ENCODE data around the gene SGK1.

Gene SGK1

DNA sequence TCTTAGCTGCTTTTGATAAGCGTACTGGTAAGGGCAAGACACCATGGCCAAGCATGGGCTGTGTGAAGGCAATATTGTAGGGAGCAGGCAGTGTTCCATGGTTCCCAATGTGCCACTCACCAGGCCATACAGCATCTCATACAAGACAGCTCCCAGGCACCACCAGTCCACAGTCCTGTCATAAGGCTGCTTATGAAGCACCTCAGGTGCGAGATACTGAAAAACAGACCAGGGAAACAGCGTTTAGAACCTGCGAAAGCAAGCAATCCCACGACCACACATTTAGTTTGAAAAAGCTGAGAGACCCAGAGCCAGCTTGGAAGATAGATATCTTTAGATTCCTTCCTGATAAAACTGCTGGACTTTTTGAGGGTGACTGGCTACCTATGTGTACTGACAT is 146.4 kb downstream of the SGK1 start:
- no peak for DNase-seq (ENCODE audit: low read depth in 2 of 2)

DNA sequence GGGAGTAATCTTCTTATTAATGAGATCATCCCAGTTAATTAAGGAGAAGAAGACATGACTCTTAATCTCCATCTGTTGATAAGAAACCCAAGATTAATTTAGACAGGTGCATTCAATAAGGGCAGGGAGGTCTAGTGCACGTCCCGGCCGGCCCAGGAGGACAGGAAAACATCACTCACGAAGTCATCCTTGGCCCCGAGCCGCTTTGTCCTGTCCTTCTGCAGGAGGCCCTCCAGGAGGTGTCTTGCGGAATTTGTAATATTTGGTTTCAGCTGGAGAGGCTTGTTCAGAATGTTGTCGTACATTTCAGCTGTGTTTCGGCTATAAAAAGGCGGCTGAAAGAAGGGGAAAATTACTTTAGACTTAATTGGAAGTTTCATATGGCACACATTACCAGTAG is 147.1 kb downstream of the SGK1 start:
- no peak for DNase-seq (ENCODE audit: low read depth in 2 of 2)

DNA sequence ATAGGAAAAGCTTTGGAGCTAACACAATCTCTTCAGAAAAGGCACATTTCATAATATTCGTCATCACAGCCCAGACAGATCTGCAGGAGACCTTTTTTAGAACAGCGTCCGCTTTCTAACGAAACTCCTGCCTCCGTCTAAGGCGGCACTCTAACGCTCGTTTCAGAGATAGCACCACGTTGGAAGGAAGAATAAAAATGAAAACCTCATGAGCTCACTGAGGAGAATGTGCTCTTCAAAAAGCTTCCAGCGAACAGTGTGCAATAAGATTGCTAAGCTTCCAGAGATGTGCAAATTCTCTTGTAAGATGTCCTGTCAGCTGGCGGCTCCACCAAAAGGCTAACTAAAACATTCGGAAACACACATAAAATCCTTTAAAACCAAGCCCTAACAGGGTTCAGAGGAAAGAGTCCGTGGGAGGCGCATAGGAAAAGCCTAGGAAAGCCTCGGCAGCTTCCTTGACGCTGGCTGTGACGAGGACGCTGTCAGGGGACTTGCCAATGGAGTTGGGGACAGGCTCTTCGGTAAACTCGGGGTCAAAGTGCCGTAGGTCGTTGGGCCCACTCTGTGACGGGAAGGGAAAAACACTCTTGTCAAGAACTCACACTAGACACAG is 147.9 kb downstream of the SGK1 start:
- no peak for DNase-seq (ENCODE audit: low read depth in 2 of 2)

DNA sequence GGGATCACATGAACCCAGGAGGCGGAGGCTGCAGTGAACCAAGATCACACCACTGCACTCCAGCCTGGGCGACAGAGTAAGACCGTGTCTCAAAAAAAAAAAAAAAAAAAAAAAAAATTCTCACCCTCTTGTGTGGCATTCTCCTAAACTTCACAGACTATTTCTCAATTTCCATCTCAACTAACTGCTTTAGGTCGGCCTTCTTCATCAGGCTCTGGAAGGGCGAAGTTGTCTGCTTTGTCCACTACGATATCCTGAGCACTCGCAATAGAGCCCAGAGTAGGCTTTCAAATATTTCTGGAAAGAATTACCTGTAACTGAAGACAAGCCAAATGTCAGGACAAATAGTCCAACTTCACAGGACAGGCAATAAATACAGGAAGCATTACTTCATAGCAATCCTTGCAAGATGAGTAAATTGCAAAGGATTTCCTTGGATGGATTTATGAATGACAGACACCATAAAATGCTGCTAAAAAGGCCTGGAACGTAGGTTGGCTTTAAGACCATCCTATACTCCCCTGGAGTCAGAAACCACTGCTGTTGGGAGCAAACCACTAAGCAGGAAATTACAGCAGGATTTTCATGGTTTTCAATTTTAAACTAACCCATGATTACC is 149.2 kb downstream of the SGK1 start:
- DNase-seq (ENCODE audit: low read depth in 2 of 2): no peak

DNA sequence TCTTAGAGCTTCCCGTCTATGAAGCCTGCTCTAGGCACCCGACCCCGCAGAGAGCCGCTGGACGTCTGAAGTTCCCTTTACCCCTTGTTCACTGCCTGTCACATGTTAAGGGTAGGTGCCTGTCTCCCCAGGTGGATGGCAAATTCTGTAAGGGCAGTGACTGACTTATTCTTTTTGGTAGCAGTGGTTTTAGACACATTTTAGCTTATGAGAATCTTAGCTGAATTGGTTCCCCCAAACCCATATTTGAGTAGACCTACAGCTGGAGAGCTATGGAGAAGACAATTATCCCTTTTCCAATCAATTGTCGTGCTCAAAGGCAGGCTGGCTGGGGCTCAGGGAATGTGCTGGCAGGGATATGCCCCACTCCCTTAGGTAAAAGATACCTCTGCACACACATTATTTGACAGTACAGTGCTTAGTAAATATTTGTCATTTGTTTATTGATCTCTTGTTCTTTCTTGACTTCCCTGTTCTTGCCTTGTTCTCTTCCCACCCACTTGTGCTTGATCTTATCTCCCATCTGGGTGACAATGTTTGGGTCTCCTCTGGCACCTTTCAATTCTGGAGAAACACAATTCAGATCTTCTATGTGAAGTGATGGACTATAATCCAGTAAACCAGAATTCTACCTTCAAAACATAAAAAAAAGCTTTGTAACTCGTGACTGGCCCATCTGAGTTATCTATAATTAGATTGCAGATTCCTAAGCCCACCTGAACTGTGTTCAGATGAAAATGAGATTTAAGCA is 151.2 kb downstream of the SGK1 start:
- DNase-seq (ENCODE audit: low read depth in 2 of 2): no peak

DNA sequence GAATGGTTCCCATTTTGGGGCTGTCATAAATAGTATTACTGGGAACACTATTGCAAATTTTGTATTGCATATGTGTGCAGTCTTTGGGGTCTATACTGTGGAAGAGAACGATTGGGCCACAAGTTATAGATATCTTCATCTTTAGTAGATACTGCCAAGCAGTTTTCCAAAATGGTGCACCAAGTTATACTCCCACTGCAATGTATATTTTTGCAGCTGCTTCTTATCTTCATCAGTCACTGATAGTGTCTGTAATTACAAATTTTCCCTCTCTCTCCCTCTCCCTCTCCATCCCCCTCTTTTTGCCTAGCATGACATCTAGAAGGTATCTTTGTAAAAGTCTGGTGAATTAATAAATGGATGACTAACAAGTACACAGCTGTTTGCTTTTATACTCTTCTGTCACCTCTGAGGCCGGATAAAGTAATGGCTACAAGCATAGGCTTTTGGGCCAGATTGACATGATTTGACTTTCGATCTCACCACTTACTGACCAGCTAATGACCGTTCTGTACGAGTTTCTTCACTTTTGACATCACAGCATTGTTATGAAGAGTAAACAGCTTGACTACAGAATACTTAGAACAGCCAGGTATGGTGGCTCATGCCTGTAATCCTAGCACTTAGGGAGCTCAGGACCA is 152.2 kb downstream of the SGK1 start:
- DNase-seq (ENCODE audit: low read depth in 2 of 2): no peak

DNA sequence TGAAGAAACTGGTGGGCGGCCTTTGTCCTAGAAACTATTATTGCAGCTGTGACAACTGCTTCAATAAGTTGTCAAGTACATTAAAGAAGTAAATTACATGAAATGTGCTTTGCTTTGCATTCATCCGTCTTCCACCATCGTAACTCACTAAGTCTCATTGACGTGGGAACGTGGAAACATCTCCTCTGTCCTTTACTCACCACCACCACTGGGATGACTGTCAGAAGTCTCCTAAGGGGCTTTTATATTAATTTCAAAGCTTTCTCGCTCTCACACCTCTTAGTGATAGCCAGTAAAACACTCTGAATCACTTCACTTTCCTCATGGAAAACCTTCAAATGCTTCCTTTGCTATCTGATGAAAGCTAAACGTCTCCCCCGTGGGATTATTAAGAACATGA is 153.6 kb downstream of the SGK1 start:
- no peak for DNase-seq (ENCODE audit: low read depth in 2 of 2)

DNA sequence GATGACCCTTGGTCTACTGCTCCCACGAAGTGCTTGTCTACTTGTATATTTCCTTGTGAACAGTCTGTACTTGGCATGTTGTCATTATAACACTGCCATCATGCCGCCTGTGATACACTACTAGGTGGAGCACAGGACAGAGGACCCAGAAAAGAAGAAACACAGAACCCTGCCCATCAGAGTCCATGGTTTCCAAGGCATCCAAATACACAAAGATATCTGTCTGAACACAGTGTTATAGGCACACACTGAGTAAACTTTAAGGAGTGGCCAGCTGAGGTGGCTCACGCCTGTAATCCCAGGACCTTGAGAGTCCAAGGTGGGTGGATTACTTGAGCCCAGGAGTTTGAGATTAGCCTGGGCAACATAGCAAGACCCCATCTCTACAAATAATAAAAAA is 155.0 kb downstream of the SGK1 start:
- DNase-seq (ENCODE audit: low read depth in 2 of 2): no peak

DNA sequence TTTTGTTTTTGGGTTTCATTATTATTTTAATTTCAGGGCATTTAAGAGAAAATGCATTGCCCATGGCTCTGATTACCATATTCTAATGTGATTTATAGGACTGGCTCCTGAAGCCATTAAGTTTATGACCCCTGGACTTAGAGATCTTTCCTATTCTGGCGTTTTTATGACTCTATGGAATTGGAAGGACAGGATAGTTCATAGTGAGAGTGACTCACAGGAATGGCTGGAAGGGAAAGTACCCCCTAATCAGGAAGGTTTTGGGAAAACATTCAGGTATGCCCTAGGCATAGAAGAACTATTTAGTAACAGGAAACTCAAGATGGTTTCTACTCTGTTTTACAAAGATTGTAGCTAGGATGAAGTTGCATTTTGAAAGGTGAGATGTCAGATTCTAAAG is 156.9 kb downstream of the SGK1 start:
- DNase-seq (ENCODE audit: low read depth in 2 of 2): no peak

DNA sequence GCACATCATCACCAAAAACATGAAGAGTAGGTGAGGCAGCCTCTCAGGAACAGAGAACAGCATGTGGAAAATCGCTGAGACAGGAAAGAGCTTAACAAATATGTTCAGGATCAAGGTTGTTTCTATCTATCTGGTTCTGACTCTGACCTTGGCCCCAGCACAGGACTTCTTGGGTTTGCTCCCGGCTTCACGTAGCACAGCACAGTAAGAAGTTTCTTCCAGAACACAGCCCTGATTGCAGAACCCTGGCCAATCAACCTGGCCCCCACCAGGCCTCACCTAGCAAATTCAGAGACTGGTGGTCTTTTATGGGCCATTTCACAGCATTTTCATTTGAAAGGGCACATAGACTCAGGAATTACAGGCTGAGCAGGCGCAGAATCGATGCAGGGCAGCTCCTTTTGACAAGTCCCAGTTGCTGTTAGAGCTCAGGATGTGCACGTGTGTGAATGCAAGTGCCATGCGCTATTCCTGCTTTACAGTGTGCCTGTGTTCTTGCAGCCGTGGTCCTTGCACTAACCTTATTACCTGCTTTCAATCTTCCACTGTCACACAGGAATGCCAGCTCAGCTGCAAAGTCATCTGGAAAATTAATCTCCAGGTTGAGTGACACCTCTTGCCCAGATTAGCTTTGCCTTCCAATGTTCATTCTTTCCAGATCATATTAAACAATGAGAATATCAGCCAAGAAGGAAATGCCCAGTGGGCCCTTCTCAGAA is 165.0 kb downstream of the SGK1 start:
- no peak for DNase-seq (ENCODE audit: low read depth in 2 of 2)

DNA sequence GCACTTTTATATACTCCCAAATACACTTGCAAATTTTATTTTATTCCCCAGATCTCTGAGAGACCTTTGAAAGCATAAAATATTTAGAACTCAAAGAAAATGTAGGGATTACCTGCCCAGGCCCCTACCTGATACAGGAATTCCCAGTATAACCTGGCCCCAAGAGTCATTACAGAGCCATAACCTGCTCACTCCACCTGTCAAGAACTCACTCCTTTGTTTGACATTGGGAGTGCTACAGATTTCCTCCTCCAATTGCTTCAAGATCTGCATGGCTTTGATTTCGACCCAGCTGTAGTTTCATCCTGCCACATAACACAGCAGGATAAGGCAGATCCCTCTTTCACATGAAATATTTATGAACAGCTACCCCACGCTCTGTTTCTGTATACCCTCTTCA is 169.3 kb downstream of the SGK1 start:
- no peak for DNase-seq (ENCODE audit: low read depth in 2 of 2)

DNA sequence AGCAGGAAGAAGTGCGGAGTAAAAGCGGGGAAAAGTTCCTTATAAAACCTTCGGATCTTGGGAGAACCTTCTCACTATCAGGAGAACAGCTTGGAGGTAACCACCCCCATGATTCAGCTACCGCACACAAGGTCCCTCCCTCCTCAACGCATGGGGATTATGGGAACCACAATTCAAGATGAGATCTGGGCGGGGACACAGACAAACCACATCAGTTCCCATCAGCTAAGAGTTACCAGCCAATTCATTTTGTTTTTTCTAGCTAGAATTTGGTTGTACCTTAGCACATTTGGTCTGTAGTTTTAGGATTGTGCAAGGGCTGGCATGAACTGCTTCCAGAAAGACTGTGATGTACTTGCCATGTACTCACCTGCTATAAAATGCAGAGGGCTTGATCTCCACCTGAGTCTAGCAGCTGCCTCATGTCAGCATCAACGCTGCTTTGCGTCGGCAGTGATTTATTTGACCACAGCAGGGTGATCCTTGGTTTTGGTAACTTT is 170.8 kb downstream of the SGK1 start:
- DNase-seq (ENCODE audit: low read depth in 2 of 2): no peak

DNA sequence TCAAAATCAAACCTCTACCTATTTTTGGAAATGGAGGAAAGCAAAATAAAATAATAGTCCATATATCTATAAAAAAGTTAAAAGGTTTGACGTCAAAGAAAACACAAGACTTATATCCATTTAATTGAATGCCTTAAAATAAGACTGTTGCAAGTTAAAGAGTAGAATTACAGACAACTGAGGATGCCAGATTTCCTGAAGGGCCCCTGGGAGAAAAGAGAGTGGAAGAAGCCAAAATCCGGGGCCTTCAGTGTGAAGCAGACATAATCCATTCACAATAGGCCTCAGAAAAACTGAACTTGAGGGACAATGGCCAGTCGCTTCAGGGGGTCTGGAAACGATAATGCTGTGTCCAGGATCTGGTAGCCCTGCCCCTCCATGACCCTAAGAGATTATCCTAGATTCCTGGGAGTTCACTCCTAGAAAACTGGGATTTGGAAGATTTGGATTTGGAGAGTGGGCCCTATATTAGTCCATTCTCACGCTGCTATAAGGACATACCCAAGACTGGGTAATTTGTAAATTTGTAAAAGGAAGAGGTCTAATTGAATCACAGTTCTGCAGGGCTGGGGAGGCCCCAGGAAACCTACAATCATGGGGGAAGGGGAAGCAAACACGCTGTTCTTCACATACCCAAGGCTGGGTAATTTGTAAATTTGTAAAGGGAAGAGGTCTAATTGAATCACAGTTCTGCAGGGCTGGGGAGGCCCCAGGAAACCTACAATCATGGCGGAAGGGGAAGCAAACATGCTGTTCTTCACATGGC is 171.5 kb downstream of the SGK1 start:
- DNase-seq (ENCODE audit: low read depth in 2 of 2): no peak

DNA sequence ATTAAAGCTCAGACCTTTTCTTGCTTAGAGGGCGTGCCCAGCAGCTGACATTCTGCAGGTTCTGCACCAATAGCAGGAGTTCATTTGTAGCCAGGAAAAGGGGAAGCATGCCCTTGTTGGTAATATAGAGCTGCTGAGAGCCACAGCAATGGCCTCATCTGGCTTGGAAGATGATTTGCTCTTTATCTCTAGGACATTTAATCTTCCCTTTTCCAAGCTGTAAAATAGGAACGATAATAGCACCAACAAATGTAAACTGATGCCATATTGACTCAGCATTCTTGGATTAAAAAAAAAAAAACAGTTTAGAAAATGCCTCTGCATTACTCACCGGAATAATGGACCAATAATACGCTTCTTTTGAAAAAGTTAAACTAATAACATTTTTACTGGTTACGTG is 172.1 kb downstream of the SGK1 start:
- no peak for DNase-seq (ENCODE audit: low read depth in 2 of 2)

DNA sequence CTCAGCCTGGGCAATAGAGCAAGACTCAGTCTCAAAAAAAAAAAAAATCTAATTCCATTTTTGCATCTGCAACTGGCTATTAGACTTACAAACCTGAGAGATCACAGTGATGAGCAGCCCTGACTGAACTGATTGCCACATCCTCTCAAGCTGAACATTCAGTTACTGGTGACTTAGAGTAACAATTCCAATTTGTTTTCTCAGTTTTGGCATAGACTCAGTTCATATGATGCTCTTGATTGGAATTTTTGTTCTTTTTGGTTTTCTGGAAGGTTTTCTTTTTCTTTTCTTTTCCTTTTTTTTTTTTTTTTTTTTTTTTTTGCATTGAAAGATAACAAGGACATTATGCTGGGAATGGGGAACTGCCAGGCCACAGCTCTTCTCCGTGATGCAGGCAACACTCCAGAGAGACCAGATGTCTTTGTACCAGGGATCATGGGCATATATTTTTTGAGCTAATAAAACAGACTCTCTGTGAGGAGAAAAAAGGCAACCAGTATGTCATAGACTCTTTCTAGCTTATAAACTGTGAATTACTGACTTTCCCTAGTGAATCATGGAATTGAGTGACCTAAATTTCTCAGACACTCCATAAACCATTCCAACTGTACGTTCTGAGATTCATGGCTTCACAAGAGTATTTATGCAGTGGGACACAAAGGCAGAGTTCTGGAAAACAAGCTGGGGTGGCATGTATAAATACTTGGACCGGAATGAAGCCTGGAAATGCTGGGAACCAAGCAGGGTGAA is 179.5 kb downstream of the SGK1 start:
- DNase-seq (ENCODE audit: low read depth in 2 of 2): no peak

DNA sequence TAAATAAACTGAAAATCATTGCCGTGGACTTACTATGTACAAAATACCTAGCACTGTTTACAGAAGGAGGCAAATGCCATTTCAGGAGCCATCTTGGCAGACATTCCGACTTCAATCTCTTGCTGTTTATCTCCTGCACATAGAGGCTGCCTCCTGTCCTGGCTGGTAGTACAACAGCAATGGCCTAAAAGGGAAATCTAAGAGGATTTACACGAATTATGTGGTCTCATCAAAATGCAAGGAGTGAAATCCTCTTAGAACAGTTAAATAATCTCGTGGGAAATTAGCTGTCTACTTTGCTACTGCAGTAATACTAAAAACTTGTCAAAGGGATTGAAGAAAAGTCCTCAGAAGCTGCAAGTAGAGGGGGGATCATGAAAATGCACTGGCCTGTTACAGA is 183.3 kb downstream of the SGK1 start:
- no peak for DNase-seq (ENCODE audit: low read depth in 2 of 2)

DNA sequence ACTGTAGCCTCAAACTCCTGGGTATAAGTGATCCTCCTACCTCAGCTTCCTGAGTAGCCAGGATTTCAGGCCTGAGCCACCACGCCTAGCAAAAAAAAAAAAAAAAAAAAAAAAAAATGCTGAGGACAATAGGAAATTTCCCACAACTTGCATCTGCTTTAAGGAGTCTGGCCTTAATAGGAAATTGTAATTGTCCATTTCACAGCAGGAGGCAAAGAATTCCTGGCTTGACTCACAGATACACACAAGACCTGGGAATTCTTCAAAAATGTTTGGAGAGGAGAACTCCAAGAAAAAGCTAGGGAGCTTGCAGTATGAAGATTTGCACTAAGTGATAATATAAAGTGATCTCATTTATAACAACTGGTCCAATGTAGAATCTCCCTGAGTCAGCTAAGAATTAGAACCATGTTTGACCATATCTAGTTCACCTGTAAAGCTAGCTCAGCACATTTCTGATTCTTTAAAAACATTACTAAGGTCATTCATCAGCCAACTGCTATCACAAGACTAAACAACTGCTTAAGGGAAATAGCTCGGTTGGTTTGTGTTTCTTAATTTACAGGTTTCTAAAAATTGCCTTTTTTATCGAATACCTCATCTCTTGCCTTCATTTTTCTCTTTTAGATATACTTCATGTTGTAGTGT is 185.3 kb downstream of the SGK1 start:
- peak; percentile 24 to 29 for DNase-seq (ENCODE audit: low read depth in 2 of 2)

DNA sequence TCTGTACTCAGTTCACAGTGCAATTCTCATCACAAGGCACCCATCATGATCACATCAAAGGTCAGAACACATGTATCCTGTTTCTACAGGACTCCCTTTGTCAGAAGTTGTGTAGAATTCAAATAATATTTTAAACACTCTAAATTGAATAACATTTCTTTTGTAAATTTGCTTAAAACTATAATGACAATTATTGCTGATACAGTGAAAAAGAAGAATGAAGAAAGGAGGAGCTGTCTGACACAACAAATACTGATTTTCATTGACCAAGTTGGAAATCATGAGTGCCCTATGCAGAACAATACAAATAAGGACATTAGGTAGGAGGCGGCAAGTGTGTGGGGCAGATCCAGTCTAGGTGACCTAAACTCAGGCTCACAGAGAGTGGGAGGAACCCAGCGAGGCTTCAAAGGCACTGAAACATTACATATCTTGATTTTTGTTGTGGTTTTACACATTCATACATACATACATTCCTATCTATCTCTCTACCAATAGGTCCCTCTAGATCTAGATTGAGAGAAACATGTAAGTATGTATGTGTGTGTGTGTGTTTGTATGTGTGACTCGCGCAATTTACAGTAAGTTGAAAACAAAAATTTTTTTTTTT is 186.3 kb downstream of the SGK1 start:
- DNase-seq (ENCODE audit: low read depth in 2 of 2): no peak

DNA sequence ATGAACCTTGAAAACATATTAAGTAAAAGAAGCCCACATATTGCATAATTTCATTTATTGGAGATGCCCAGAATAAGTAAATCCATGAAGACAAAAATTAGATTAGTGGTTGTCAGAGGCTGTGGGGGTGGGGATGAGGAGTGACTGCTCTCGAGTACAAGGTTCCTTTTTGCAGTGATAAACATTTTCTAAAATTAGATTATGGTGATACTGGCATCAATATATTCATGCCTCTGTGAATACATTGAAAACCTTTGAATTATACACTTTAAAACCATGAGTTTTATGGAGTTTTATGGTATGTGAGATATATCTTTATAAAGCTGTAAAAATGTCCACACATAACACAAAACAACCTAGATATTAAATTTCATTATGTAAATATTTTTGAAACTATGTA is 189.8 kb downstream of the SGK1 start:
- DNase-seq (ENCODE audit: low read depth in 2 of 2): no peak

All from fibroblast of skin of left quadriceps (primary cell).